Trophoblast cell (in vitro differentiated cells and primary cell): ENCODE results near the gene VPS13D.

Experiments used
- DNase-seq, 2 donors: peaks; one replicate each; pipeline ENCODE4 v3.0.0-alpha.2; 2016
- H2AFZ ChIP-seq: 2 replicates; pipeline ENCODE4 v1.6.1; 2013; ENCODE audit warnings: low read length, moderate library complexity, mild to moderate bottlenecking; ENCODE audit not compliant: insufficient read depth, poor library complexity
- H2AK5ac ChIP-seq: 2 replicates; pipeline ENCODE4 v1.6.1; 2013; ENCODE audit warnings: mild to moderate bottlenecking, low read length
- H2BK120ac ChIP-seq: 2 replicates; pipeline ENCODE4 v1.6.1; 2013; ENCODE audit warnings: low read length, mild to moderate bottlenecking, moderate library complexity; ENCODE audit not compliant: insufficient read depth, poor library complexity
- H2BK12ac ChIP-seq: 2 replicates; pipeline ENCODE4 v1.6.1; 2013; ENCODE audit warnings: mild to moderate bottlenecking, low read length, moderate library complexity
- H2BK5ac ChIP-seq: 2 replicates; pipeline ENCODE4 v1.6.1; 2013; ENCODE audit warnings: low read length, low read depth, moderate library complexity, mild to moderate bottlenecking; ENCODE audit not compliant: poor library complexity
- H3K14ac ChIP-seq: 2 replicates; pipeline ENCODE4 v1.6.1; 2013; ENCODE audit warnings: mild to moderate bottlenecking, low read length
- H3K18ac ChIP-seq: 2 replicates; pipeline ENCODE4 v1.6.1; 2013; ENCODE audit warnings: mild to moderate bottlenecking, low read length
- H3K23ac ChIP-seq: 2 replicates; pipeline ENCODE4 v1.6.1; 2013; ENCODE audit warnings: low read length
- H3K27ac ChIP-seq: 2 replicates; pipeline ENCODE4 v1.5.1; 2013; ENCODE audit warnings: low read depth, mild to moderate bottlenecking, inconsistent platforms, low read length, moderate library complexity
- H3K27me3 ChIP-seq: 2 replicates; pipeline ENCODE4 v1.6.1; 2013; ENCODE audit warnings: inconsistent platforms, mild to moderate bottlenecking, low read length, moderate library complexity; ENCODE audit not compliant: insufficient read depth
- H3K36me3 ChIP-seq, 2 experiments: 1 replicate in 1 of 2; 2 replicates in 1 of 2; pipeline ENCODE4 v1.6.1; 2013; ENCODE audit warnings: low read length in 2 of 2, mild to moderate bottlenecking in 2 of 2, moderate library complexity in 1 of 2; ENCODE audit not compliant: insufficient read depth in 2 of 2, control insufficient read depth in 1 of 2
- H3K4ac ChIP-seq: 2 replicates; pipeline ENCODE4 v1.6.1; 2013; ENCODE audit warnings: low read depth, mild to moderate bottlenecking, low read length, moderate library complexity
- H3K4me1 ChIP-seq, 2 experiments: 1 replicate in 1 of 2; 2 replicates in 1 of 2; pipeline ENCODE4 v1.6.1; 2013; ENCODE audit warnings: low read length in 2 of 2, mild to moderate bottlenecking in 2 of 2, moderate library complexity in 1 of 2; ENCODE audit not compliant: insufficient read depth in 2 of 2, control insufficient read depth in 1 of 2
- H3K4me2 ChIP-seq: 2 replicates; pipeline ENCODE4 v1.6.1; 2013; ENCODE audit warnings: inconsistent platforms, mild to moderate bottlenecking, low read length, moderate library complexity
- H3K4me3 ChIP-seq: 2 replicates; pipeline ENCODE4 v1.5.1; 2013; ENCODE audit warnings: mild to moderate bottlenecking, low read depth, low read length, inconsistent platforms
- H3K79me1 ChIP-seq: one replicate; pipeline ENCODE4 v1.6.1; 2013; ENCODE audit warnings: low read length
- H3K79me2 ChIP-seq: 2 replicates; pipeline ENCODE4 v1.6.1; 2013; ENCODE audit warnings: low read length, mild to moderate bottlenecking; ENCODE audit not compliant: control insufficient read depth, insufficient read depth, poor library complexity
- H3K9ac ChIP-seq: 2 replicates; pipeline ENCODE4 v1.6.1; 2013; ENCODE audit warnings: mild to moderate bottlenecking, low read length
- H3K9me3 ChIP-seq: 2 replicates; pipeline ENCODE4 v1.6.1; 2013; ENCODE audit warnings: low read depth, mild to moderate bottlenecking, control low read depth, inconsistent platforms, low read length; ENCODE audit not compliant: insufficient read depth
- H4K12ac ChIP-seq: 2 replicates; pipeline ENCODE4 v1.6.1; 2013; ENCODE audit warnings: low read depth, mild to moderate bottlenecking, low read length, moderate library complexity
- H4K8ac ChIP-seq: 2 replicates; pipeline ENCODE4 v1.6.1; 2013; ENCODE audit warnings: low read depth, mild to moderate bottlenecking, low read length, moderate library complexity
- H4K91ac ChIP-seq: one replicate; pipeline ENCODE4 v1.6.1; 2013; ENCODE audit warnings: low read depth, mild to moderate bottlenecking, low read length, moderate library complexity
- WGBS: extraction: QIAGEN DNeasy Blood & Tissue Kit; methylation state at CpG from one replicate; pipeline ENCODE4 v1.1.7; 2013; ENCODE audit warnings: missing lambda C conversion rate; ENCODE audit not compliant: insufficient read length, insufficient coverage; ENCODE audit errors: extremely low coverage; 5-methylcytosine and 5-hydroxymethylcytosine counted together

Gene VPS13D

GRCh38 chr1:12185036-12185917 is 44.6 kb upstream of the VPS13D start:
- no CpG with 5 or more reads among the region's 19 CpGs for WGBS
- H3K4me1 ChIP-seq: peaks cover 25 to 29% of the 10 kb centered on the region in 2 experiments
- H4K12ac ChIP-seq: peak overlapping the region; percentile 46

GRCh38 chr1:12185918-12186678 is 43.7 kb upstream of the VPS13D start:
- peak overlapping the region; percentile 19 for H4K12ac ChIP-seq
- H3K79me2 ChIP-seq: peaks cover 7% of the 10 kb centered on the region
- H3K4me1 ChIP-seq: peaks cover 21 to 22% of the 10 kb centered on the region in 2 experiments
- H3K9ac ChIP-seq: no peak overlapping the region
- peak overlapping the region; percentile 94 for H2BK12ac ChIP-seq
- H3K4me3 ChIP-seq: no peak overlapping the region
- WGBS: no CpG with 5 or more reads among the region's 13 CpGs
- peak overlapping the region; percentile 87 for H2AK5ac ChIP-seq
- H3K27ac ChIP-seq: no peak overlapping the region
- no peaks in the 10 kb centered on the region for H3K36me3 ChIP-seq
- peak overlapping the region; percentile 65 for H2BK120ac ChIP-seq
- H3K18ac ChIP-seq: peak overlapping the region; percentile 80
- peaks cover 4% of the 10 kb centered on the region for H3K9me3 ChIP-seq
- H4K91ac ChIP-seq: peak overlapping the region; percentile 92
- peak overlapping the region; percentile 67 for H4K8ac ChIP-seq
- H2BK5ac ChIP-seq: peak overlapping the region; percentile 24
- no peak overlapping the region for H3K4me2 ChIP-seq
- H2AFZ ChIP-seq: no peak overlapping the region
- peak overlapping the region; percentile 35 for H3K4ac ChIP-seq
- peaks cover 23% of the 10 kb centered on the region for H3K79me1 ChIP-seq
- H3K27me3 ChIP-seq: no peaks in the 10 kb centered on the region
- no peak for DNase-seq
- peak overlapping the region; percentile 71 for H3K14ac ChIP-seq
- H3K23ac ChIP-seq: no peak overlapping the region

More at GRCh38 chr1:12185036-12185917, 44.6 kb upstream of the VPS13D start:
- peaks cover 7% of the 10 kb centered on the region for H3K79me2 ChIP-seq
- DNase-seq: no peak
- no peaks in the 10 kb centered on the region for H3K36me3 ChIP-seq
- H2BK12ac ChIP-seq: peak overlapping the region; percentile 94
- H3K27me3 ChIP-seq: no peaks in the 10 kb centered on the region
- H3K9ac ChIP-seq: peak overlapping the region; percentile 48
- peak overlapping the region; percentile 87 for H2AK5ac ChIP-seq
- H3K18ac ChIP-seq: peak overlapping the region; percentile 80
- no peak overlapping the region for H3K4me3 ChIP-seq
- peak overlapping the region; percentile 92 for H4K91ac ChIP-seq
- H2AFZ ChIP-seq: peak overlapping the region; percentile 46
- peaks cover 30% of the 10 kb centered on the region for H3K79me1 ChIP-seq
- H3K23ac ChIP-seq: no peak overlapping the region
- H3K4me2 ChIP-seq: peak overlapping the region; percentile 32
- H3K27ac ChIP-seq: peak overlapping the region; percentile 91
- peak overlapping the region; percentile 35 for H3K4ac ChIP-seq
- H2BK5ac ChIP-seq: peak overlapping the region; percentile 75
- H4K8ac ChIP-seq: peak overlapping the region; percentile 75
- peak overlapping the region; percentile 71 for H3K14ac ChIP-seq
- H3K9me3 ChIP-seq: peaks cover 4% of the 10 kb centered on the region
- H2BK120ac ChIP-seq: peak overlapping the region; percentile 65

GRCh38 chr1:12186679-12186985 is 43.2 kb upstream of the VPS13D start:
- Histone ChIP-seq H3K79me2 (peaks cover 7% of the 10 kb centered on the region), H3K27me3 (no peaks in the 10 kb centered on the region), H3K23ac (no peak overlapping the region), H4K12ac (no peak overlapping the region), H3K18ac (no peak overlapping the region), H4K8ac (no peak overlapping the region), H2AFZ (no peak overlapping the region), H3K9ac (no peak overlapping the region), H3K27ac (no peak overlapping the region), H3K14ac (no peak overlapping the region), H3K4me3 (no peak overlapping the region), H3K4ac (no peak overlapping the region), H2BK12ac (no peak overlapping the region), H4K91ac (peak overlapping the region; percentile 92), H3K36me3 (no peaks in the 10 kb centered on the region), H3K9me3 (peaks cover 4% of the 10 kb centered on the region), H3K4me1 (peaks cover 21 to 22% of the 10 kb centered on the region in 2 experiments), H2BK5ac (no peak overlapping the region), H2BK120ac (no peak overlapping the region), H2AK5ac (no peak overlapping the region), H3K4me2 (no peak overlapping the region), H3K79me1 (peaks cover 23% of the 10 kb centered on the region)
- WGBS: no CpG with 5 or more reads among the region's 4 CpGs
- no peak for DNase-seq

- Histone ChIP-seq H3K79me2 (peaks cover 7% of the 10 kb centered on the region), H2BK5ac (no peak overlapping the region), H3K36me3 (peaks cover 2 to 5% of the 10 kb centered on the region in 2 experiments), H4K12ac (no peak overlapping the region), H3K14ac (no peak overlapping the region), H2BK12ac (no peak overlapping the region), H3K27me3 (no peaks in the 10 kb centered on the region), H2AK5ac (no peak overlapping the region), H2BK120ac (no peak overlapping the region), H4K91ac (no peak overlapping the region), H3K79me1 (peaks cover 23% of the 10 kb centered on the region), H2AFZ (no peak overlapping the region), H3K9me3 (peaks cover 4% of the 10 kb centered on the region), H3K4me1 (peaks cover 21 to 25% of the 10 kb centered on the region in 2 experiments), H3K4me3 (no peak overlapping the region), H3K9ac (no peak overlapping the region), H3K4me2 (no peak overlapping the region), H3K23ac (no peak overlapping the region), H3K18ac (no peak overlapping the region), H4K8ac (no peak overlapping the region), H3K27ac (no peak overlapping the region), H3K4ac (no peak overlapping the region)
- WGBS: no CpG with 5 or more reads among the region's 3 CpGs
- no peak for DNase-seq
These were observed 41.7 kb upstream of the VPS13D start for GRCh38 chr1:12188115-12188514.
